GM12878 (cell line): Measurements from ENCODE around the gene RAB4B. TPM values are rescaled to one million over a fixed set of nuclear protein-coding genes. Genes with fewer than 3 reads are reported as not detected.

ENCODE experiments used
- BHLHE40 ChIP-seq, 2 experiments: fragments of 450-650 bp in 1 of 2; IDR thresholded peaks; 2 replicates each; pipeline ENCODE4 v1.6.1; 2011 to 2017; ENCODE audit warnings: low read depth in 2 of 2, borderline replicate concordance in 1 of 2, improper control_type of control experiment in 1 of 2, low read length in 1 of 2, mild to moderate bottlenecking in 1 of 2
- E4F1 ChIP-seq: fragments of 450-650 bp; IDR thresholded peaks from 2 replicates; pipeline ENCODE4 v1.6.1; 2018; ENCODE audit warnings: borderline replicate concordance, mild to moderate bottlenecking; ENCODE audit not compliant: partially characterized antibody
- EED ChIP-seq: sonication (generic); IDR thresholded peaks from 2 replicates; pipeline ENCODE4 v1.6.1; 2016; ENCODE audit warnings: antibody characterized with exemption, low read depth
- MXI1 ChIP-seq: fragments of 150-350 bp; IDR thresholded peaks from 2 replicates; pipeline ENCODE4 v1.6.1; 2011; ENCODE audit warnings: low read depth, mild to moderate bottlenecking, inconsistent platforms, low read length, improper control_type of control experiment
- NBN ChIP-seq: fragments of 450-650 bp; IDR thresholded peaks from 2 replicates; pipeline ENCODE4 v1.6.1; 2016
- POLR2A ChIP-seq: IDR thresholded peaks from 2 replicates; pipeline ENCODE4 v1.6.1; 2011; ENCODE audit warnings: low read depth, mild to moderate bottlenecking, low read length
- RUNX3 ChIP-seq: IDR thresholded peaks from 2 replicates; pipeline ENCODE4 v1.6.1; 2012; ENCODE audit warnings: low read length, inconsistent platforms
- SIN3A ChIP-seq: IDR thresholded peaks from 2 replicates; pipeline ENCODE4 v1.6.1; 2012; ENCODE audit warnings: low read depth, low read length, improper control_type of control experiment
- WRNIP1 ChIP-seq: IDR thresholded peaks from 2 replicates; pipeline ENCODE4 v1.6.1; 2011; ENCODE audit warnings: low read depth, low read length, improper control_type of control experiment, borderline replicate concordance
- polyA plus RNA-seq, 11 experiments: library from polyadenylated mRNA; depleted of rRNA in 4 of 11; unstranded in 6 of 11; stranded (reverse) in 5 of 11; fragments of >200 nt; fragmentation: Nextera tagmentation in 4 of 11; fragmentation: Illumina TruSeq in 1 of 11; extraction: Ambion mirVana in 4 of 11; extraction: Trizol in 1 of 11; gene quantifications; 1 replicate in 1 of 11; 2 replicates in 10 of 11; pipeline versions ENCODE4 v1.2.1 to v1.2.3, GENCODE V29; 2011 to 2016; ENCODE audit warnings: inconsistent platforms in 2 of 11, missing spikeins in 2 of 11, low read depth in 1 of 11
- total RNA-seq, 4 experiments: library from RNA; depleted of rRNA in 3 of 4; stranded (reverse); fragments of >200 nt in 3 of 4; fragmentation: Illumina TruSeq in 1 of 4; extraction: Trizol in 1 of 4; gene quantifications; 2 replicates each; pipeline versions ENCODE4 v1.2.1 to v1.2.3, GENCODE V29; 2013 to 2021

The RAB4B gene
- total and polyA plus RNA-seq, 10 of the 15 experiments (the other 5 are each of a cell fraction or from before 2014, with no cell fraction given) = 0.60 to 51.5 (median 27.7) TPM

- TF ChIP-seq E4F1 (no peak), WRNIP1 (no peak), EED (0 out of 2 replicates have a peak, but pooled peaks have one; percentile 36), POLR2A (peak; percentile 67), MXI1 (peak; percentile 78), BHLHE40 (IDR thresholded peaks at IDR 0.05; ENCODE audit: borderline replicate concordance in 1 of 2, low read depth in 2 of 2, low read length in 1 of 2) (no peak), NBN (peak; percentile 31; the same call in 1 of the 2 replicates), SIN3A (peak; percentile 67; the same call in 1 of the 2 replicates), RUNX3 (0 out of 2 replicates have a peak, but pooled peaks have one; percentile 36)
- TF ChIP-seq, all 136 proteins: peak for 13
Observed at GRCh38 chr19:40803857-40804782, 26.1 kb downstream of the RAB4B start (continued).
